Body of pancreas (tissue), 4 donors: ENCODE data around the gene RABGEF1.

Experiments
- POLR2A ChIP-seq, 3 donors: fragments of 450-650 bp; IDR thresholded peaks; one replicate each; pipeline ENCODE4 v1.6.1; 2016; ENCODE audit warnings: antibody characterized with exemption in 3 of 3, mild to moderate bottlenecking in 2 of 3
- TF ChIP-seq, protein P1 (sequence below), 7 experiments: fragments of 450-650 bp in 4 of 7; fragments of 200-600 bp in 3 of 7; sonication (generic) in 3 of 7; IDR thresholded peaks; one replicate each; pipeline ENCODE4 v1.5.1; 2016 to 2019; ENCODE audit warnings: antibody characterized with exemption in 7 of 7

DNA sequence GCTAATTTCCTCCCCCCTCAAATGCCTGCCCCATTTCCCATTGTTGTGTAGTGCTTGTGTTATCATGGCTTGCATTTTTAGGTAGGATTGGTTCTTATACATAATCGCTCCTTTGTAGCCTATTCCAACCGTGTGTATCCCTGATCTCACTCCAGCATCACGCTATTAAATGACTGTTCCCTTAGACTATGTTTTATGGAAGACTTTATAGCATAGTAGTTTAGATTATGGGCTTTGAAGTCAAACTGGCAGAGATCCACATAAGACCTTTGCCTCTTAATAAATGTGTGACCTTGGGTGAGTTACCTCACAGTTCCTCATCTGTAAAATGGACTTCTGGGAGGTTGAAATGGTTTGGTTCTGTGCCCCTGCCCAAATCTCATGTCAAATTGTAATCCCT, 5.4 kb upstream of the RABGEF1 start:
- TF ChIP-seq, protein P1, sequence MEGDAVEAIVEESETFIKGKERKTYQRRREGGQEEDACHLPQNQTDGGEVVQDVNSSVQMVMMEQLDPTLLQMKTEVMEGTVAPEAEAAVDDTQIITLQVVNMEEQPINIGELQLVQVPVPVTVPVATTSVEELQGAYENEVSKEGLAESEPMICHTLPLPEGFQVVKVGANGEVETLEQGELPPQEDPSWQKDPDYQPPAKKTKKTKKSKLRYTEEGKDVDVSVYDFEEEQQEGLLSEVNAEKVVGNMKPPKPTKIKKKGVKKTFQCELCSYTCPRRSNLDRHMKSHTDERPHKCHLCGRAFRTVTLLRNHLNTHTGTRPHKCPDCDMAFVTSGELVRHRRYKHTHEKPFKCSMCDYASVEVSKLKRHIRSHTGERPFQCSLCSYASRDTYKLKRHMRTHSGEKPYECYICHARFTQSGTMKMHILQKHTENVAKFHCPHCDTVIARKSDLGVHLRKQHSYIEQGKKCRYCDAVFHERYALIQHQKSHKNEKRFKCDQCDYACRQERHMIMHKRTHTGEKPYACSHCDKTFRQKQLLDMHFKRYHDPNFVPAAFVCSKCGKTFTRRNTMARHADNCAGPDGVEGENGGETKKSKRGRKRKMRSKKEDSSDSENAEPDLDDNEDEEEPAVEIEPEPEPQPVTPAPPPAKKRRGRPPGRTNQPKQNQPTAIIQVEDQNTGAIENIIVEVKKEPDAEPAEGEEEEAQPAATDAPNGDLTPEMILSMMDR (IDR thresholded peaks at IDR 0.05): no peak
- TF ChIP-seq POLR2A (IDR thresholded peaks at IDR 0.05): no peak
